ENCODE results near the gene NTM. TPM values are rescaled to one million over a fixed set of nuclear protein-coding genes. Genes with fewer than 3 reads are reported as not detected.

Gene NTM
- total RNA-seq, 1 donor from 2014 or later, result 4.3 TPM

DNA sequence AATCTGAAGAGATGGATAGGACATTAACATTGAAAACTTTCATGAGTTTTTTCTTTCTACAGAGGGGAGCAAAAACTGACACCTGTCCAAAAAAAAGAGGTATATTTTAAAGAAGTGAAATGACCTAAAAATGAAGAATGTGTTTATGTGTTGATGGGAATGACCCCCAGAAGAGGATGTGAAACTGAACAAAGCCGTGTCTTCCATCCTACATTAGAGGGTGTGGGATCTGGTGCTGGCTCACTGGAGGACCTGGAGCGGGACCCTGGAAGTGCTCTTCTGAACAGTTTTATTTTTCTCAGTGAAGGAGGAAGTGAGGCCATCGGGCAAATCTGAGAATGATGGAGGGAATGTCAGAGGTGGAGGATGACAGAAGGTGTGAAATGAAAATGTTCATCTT is 470.1 kb downstream of the NTM start:
- peaks cover 19% of the 10 kb centered on the region for H3K27me3 Mint-ChIP-seq
- no peaks in the 10 kb centered on the region for H3K36me3 Mint-ChIP-seq (ENCODE audit: insufficient read depth)
- no peak for DNase-seq (ENCODE audit: low spot score, unreplicated experiment)
- H3K4me3 Mint-ChIP-seq (ENCODE audit: low read depth), result no peak overlapping the region
- no peak overlapping the region for H3K27ac Mint-ChIP-seq
- H3K4me1 Mint-ChIP-seq (ENCODE audit: low read depth), result no peaks in the 10 kb centered on the region
- TF ChIP-seq, protein P1, sequence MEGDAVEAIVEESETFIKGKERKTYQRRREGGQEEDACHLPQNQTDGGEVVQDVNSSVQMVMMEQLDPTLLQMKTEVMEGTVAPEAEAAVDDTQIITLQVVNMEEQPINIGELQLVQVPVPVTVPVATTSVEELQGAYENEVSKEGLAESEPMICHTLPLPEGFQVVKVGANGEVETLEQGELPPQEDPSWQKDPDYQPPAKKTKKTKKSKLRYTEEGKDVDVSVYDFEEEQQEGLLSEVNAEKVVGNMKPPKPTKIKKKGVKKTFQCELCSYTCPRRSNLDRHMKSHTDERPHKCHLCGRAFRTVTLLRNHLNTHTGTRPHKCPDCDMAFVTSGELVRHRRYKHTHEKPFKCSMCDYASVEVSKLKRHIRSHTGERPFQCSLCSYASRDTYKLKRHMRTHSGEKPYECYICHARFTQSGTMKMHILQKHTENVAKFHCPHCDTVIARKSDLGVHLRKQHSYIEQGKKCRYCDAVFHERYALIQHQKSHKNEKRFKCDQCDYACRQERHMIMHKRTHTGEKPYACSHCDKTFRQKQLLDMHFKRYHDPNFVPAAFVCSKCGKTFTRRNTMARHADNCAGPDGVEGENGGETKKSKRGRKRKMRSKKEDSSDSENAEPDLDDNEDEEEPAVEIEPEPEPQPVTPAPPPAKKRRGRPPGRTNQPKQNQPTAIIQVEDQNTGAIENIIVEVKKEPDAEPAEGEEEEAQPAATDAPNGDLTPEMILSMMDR (IDR thresholded peaks at IDR 0.05; ENCODE audit: unreplicated experiment), result no peak
- H3K9me3 Mint-ChIP-seq (ENCODE audit: low read depth), result no peaks in the 10 kb centered on the region

DNA sequence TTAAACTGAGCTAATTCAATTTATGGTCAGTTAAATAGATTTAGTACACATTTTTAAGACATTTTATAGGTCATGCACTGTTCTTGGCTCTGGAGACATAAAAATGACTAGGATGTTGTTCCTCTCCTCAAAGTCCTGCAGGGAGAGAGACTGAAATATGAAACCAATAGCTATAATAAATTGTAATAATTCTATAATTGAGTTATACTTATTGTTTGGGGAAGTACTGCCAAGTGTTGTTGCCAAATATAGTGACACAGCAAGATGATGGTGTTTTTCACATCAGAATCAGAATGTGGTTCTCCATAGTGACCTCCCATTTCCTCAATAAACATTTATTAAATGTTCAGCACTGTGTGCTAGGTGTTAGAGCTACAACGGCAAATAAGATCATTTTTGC is 470.6 kb downstream of the NTM start:
- Mint-ChIP-seq H3K27me3 (peaks cover 19% of the 10 kb centered on the region), H3K4me1 (ENCODE audit: low read depth) (no peaks in the 10 kb centered on the region), H3K4me3 (ENCODE audit: low read depth) (no peak overlapping the region), H3K9me3 (ENCODE audit: low read depth) (no peaks in the 10 kb centered on the region), H3K36me3 (ENCODE audit: insufficient read depth) (no peaks in the 10 kb centered on the region), H3K27ac (no peak overlapping the region)
- TF ChIP-seq, protein P1 (IDR thresholded peaks at IDR 0.05; ENCODE audit: unreplicated experiment), result no peak
- no peak for DNase-seq (ENCODE audit: low spot score, unreplicated experiment)

DNA sequence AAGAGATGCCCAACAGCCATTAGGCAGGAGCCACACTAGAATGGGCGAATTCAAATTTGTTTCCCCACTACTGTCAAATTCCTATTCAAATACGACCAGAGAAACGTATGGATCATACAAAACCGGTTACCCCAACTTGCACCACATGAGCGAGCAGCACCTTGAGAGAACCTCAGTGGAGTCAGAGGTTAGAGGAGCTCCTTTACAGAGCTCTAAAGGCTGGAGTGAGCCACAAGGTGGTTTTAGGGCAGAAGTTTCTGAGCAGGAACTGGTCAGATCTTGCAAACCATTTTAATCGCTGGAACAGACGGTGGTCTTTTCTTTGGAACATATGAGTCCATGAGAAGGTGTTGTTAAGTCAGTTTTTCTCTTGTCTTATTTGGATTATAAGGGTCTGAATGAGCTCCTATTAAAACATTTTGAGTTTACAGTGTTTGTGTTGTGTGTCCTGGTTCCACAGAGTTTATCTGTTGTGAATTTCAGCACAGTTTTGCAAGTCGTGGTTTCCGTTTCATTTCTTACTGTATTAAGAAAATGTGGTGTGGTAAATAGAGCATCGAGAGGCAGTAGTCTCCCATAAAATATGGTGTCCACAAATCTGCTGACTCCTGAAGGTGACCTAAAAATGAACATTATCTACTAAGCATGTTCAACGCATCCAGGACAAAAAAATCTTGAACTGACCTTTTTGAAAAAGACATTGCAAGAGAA is 471.7 kb downstream of the NTM start:
- Mint-ChIP-seq H3K27me3 (peaks cover 19% of the 10 kb centered on the region), H3K4me3 (ENCODE audit: low read depth) (no peak overlapping the region), H3K27ac (no peak overlapping the region), H3K36me3 (ENCODE audit: insufficient read depth) (no peaks in the 10 kb centered on the region), H3K4me1 (ENCODE audit: low read depth) (no peaks in the 10 kb centered on the region), H3K9me3 (ENCODE audit: low read depth) (no peaks in the 10 kb centered on the region)
- DNase-seq (ENCODE audit: low spot score, unreplicated experiment), result no peak
- TF ChIP-seq, protein P1 (IDR thresholded peaks at IDR 0.05; ENCODE audit: unreplicated experiment), result no peak

DNA sequence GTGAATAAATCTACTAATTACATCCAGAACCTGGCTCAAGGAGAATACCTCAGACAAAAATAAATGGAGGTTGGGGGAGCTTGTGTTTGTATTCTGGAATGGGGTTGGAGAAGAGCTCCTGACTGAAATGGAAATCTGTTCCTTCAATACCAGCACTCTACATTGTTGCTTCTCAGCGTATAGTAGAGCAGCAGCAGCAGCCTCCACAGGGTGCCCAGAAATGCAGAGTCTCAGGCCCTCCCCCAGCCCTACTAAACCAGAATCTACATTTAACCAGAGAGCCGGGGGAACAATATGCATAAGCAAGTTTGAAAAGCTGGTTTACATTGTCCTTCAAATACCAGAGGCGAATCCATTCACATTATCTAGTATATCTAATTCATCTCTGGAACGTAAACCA is 474.8 kb downstream of the NTM start:
- H3K4me3 Mint-ChIP-seq (ENCODE audit: low read depth), result no peak overlapping the region
- H3K9me3 Mint-ChIP-seq (ENCODE audit: low read depth), result no peaks in the 10 kb centered on the region
- H3K4me1 Mint-ChIP-seq (ENCODE audit: low read depth), result no peaks in the 10 kb centered on the region
- H3K27me3 Mint-ChIP-seq, result peaks cover 10% of the 10 kb centered on the region
- H3K36me3 Mint-ChIP-seq (ENCODE audit: insufficient read depth), result no peaks in the 10 kb centered on the region
- H3K27ac Mint-ChIP-seq, result no peak overlapping the region
- no peak for DNase-seq (ENCODE audit: low spot score, unreplicated experiment)
- TF ChIP-seq, protein P1 (IDR thresholded peaks at IDR 0.05; ENCODE audit: unreplicated experiment), result no peak

DNA sequence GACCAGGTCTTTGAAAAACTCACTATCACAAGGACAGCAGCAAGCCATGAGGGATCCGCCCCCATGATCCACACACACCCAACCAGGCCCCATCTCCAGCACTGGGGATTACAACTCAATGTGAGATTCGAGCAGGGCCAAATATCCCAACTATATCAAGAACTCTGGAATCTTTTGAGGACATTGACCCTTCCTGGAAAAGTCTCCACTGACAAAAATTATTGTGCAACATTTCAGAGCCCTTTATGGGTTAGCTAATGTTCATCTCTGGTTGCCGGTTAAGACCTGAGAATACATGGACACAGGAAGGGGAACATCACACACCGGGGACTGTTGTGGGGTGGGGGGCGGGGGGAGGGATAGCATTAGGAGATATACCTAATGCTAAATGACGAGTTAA is 479.1 kb downstream of the NTM start:
- H3K4me3 Mint-ChIP-seq (ENCODE audit: low read depth), result no peak overlapping the region
- H3K4me1 Mint-ChIP-seq (ENCODE audit: low read depth), result peaks cover 4% of the 10 kb centered on the region
- DNase-seq (ENCODE audit: low spot score, unreplicated experiment), result no peak
- TF ChIP-seq, protein P1 (IDR thresholded peaks at IDR 0.05; ENCODE audit: unreplicated experiment), result no peak
- peaks cover 16% of the 10 kb centered on the region for H3K27me3 Mint-ChIP-seq
- no peaks in the 10 kb centered on the region for H3K9me3 Mint-ChIP-seq (ENCODE audit: low read depth)
- no peaks in the 10 kb centered on the region for H3K36me3 Mint-ChIP-seq (ENCODE audit: insufficient read depth)
- H3K27ac Mint-ChIP-seq, result no peak overlapping the region
